ENCODE data around the gene ABHD8. TPM values are rescaled to one million over a fixed set of nuclear protein-coding genes. Genes with fewer than 3 reads are reported as not detected.

Gene ABHD8, protein sequence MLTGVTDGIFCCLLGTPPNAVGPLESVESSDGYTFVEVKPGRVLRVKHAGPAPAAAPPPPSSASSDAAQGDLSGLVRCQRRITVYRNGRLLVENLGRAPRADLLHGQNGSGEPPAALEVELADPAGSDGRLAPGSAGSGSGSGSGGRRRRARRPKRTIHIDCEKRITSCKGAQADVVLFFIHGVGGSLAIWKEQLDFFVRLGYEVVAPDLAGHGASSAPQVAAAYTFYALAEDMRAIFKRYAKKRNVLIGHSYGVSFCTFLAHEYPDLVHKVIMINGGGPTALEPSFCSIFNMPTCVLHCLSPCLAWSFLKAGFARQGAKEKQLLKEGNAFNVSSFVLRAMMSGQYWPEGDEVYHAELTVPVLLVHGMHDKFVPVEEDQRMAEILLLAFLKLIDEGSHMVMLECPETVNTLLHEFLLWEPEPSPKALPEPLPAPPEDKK
- total RNA-seq (10 to 100 TPM in 3 of 5 donors, 1 to 10 TPM in 2; 5.3 to 12.4 (median 11.3) TPM), total RNA-seq (0.93 to 18.1 (median 6.9) reads per million in 29 experiments)
- 3.8 TPM for total RNA-seq (2013)

DNA sequence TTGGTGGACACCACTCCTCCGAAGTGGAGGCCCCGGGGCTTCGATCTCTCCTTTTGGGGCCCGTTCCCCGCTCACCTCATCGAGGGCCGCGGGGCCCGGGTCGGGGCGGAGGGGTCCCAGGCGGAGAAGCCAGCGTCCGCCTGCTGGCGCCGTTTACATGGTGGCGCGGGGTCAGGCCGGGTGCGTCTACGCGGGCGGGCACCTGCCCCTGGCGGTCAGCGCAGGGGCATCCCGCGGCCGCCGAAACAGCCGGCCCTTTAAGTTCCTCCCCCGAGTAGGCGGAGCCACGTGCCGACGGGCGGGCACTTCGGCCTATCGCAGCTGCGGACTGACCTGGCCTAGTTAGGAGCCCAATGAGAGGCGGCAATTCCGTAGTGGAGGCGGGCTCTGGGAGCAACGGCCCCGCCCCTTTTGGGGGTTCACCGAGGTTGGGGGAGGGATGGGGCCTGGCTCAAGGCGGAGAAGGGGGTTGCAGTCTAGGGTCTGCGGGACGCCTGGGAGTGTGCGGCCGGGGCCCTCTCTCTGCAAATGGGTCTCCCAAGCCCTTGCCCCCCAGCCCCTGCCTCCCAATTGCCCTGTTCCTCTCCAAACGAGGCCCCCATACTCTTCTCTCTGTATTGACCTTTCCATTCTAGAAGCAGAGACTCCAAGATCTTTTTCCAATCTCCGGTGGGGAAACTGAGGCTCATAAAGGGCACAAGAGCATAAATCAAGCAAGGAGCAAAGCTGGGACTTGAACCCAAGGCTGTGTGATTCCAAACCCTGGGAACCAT, at the start of gene ABHD8:
Gene ABHD8, minus strand, starts transcription at position 259 of the 773 bp plus-strand sequence. CDS start 1,809 bp downstream, outside the sequence.
- Histone ChIP-seq H3K36me3 (ENCODE audit: control insufficient read depth in 2 of 2, extremely low read depth in 1 of 2, insufficient read depth in 1 of 2, low read length in 1 of 2) (no peaks in the 10 kb centered on the region), H3K9me3 (no peaks in the 10 kb centered on the region), H3K4me1 (ENCODE audit: control insufficient read depth in 1 of 2, extremely low read depth in 1 of 2, insufficient read depth in 2 of 2, low read length in 2 of 2) (peaks cover 2 to 49% of the 10 kb centered on the region in 2 experiments), H3K27ac (ENCODE audit: low read length) (peak within 1 kb of the TSS; percentile 56), H3K4me3 (ENCODE audit: control insufficient read depth in 1 of 2, extremely low read depth in 1 of 2, low read length in 1 of 2) (peak within 1 kb of the TSS; percentile 62 to 72), H3K27me3 (replicated peaks in 1 of 2; ENCODE audit: control insufficient read depth in 2 of 2, extremely low read depth in 1 of 2, insufficient read depth in 2 of 2, low read length in 1 of 2) (no peaks in the 10 kb centered on the region)
- ChIA-PET CTCF (interaction anchor here in 1 of 2 donors (0.5 to 1.3 kb wide), 4 partner anchors 30 to 1240 kb away, joined by 3 read pairs; no protein-coding TSS in a partner anchor), POLR2A (interaction anchor here in 1 of 2 donors (1.0 kb wide), 1 partner anchor 10 kb away, joined by 4 read pairs; no protein-coding TSS in a partner anchor)
- WGBS (ENCODE audit: insufficient coverage): 2% methylated on average over 44 of the region's 52 CpGs
- no peaks in the 10 kb centered on the region for H3K9me3 Mint-ChIP-seq
- ATAC-seq (replicated peaks in 1 of 4) (peak; percentile 75 to 78 (median 78)), DNase-seq (peak; percentile 82 to 95 (median 90))
- peaks cover 30 to 45% (median 36%) of the 10 kb centered on the region in 3 donors for H3K4me1 Mint-ChIP-seq
- peak within 1 kb of the TSS; percentile 70 to 89 (median 80) for H3K4me3 Mint-ChIP-seq
- H3K36me3 Mint-ChIP-seq: peaks cover 1% of the 10 kb centered on the region
- peak within 1 kb of the TSS; percentile 69 to 71 for H3K27ac Mint-ChIP-seq
- H3K27me3 Mint-ChIP-seq: no peaks in the 10 kb centered on the region

DNA sequence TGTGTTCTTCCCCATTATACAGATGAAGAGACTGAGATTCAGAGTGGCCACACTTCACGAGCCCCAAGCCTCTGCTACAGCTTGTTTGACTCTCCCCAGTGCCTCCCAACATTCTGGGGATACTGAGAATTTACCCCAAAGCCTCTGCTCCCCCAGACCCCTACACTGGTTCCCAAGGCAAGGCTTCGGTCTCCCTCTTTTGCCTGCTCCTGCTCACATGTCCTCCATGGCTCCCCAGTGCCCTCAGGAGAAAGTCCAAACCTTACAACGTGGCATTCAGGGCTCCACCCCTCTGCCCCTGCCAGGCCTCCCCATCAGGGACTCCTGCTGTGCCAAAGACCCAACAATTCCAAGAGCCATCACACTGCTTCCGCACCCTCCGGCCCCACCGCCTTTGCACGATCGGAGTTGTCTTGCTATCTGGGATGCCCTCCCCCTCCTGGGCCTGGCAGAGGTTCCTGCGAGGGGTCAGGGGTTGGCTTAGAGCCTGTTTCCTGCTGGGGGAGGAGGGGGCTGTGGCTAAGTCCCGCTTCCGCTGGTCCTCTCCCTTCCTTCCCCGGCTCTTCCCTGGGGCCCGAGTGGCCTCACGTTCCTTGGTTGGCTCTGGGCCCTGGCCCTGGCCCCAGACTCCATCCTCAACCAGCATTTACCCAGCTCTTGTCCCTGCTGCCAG, 49.5 kb upstream of the ABHD8 start:
- WGBS (ENCODE audit: insufficient coverage): 61% methylated on average over 8 of the region's 14 CpGs
- Histone ChIP-seq H3K4me1 (ENCODE audit: control insufficient read depth in 1 of 2, extremely low read depth in 1 of 2, insufficient read depth in 2 of 2, low read length in 2 of 2) (peaks cover 0 to 6% of the 10 kb centered on the region in 2 experiments), H3K4me3 (ENCODE audit: control insufficient read depth in 1 of 2, extremely low read depth in 1 of 2, low read length in 1 of 2) (no peak overlapping the region), H3K9me3 (no peaks in the 10 kb centered on the region), H3K27ac (ENCODE audit: low read length) (no peak overlapping the region), H3K36me3 (ENCODE audit: control insufficient read depth in 2 of 2, extremely low read depth in 1 of 2, insufficient read depth in 1 of 2, low read length in 1 of 2) (no peaks in the 10 kb centered on the region), H3K27me3 (replicated peaks in 1 of 2; ENCODE audit: control insufficient read depth in 2 of 2, extremely low read depth in 1 of 2, insufficient read depth in 2 of 2, low read length in 1 of 2) (peaks cover 2 to 52% of the 10 kb centered on the region in 2 experiments)
- ChIA-PET CTCF (no interaction called here), POLR2A (no interaction called here)
- ATAC-seq (replicated peaks in 1 of 4): no peak
- H3K9me3 Mint-ChIP-seq: no peaks in the 10 kb centered on the region
- H3K27me3 Mint-ChIP-seq: peaks cover 22 to 24% of the 10 kb centered on the region in 2 donors
- no peaks in the 10 kb centered on the region for H3K36me3 Mint-ChIP-seq
- no peak overlapping the region for H3K4me3 Mint-ChIP-seq
- no peak for DNase-seq
- peaks cover 4 to 6% (median 5%) of the 10 kb centered on the region in 3 donors for H3K4me1 Mint-ChIP-seq
- no peak overlapping the region for H3K27ac Mint-ChIP-seq

DNA sequence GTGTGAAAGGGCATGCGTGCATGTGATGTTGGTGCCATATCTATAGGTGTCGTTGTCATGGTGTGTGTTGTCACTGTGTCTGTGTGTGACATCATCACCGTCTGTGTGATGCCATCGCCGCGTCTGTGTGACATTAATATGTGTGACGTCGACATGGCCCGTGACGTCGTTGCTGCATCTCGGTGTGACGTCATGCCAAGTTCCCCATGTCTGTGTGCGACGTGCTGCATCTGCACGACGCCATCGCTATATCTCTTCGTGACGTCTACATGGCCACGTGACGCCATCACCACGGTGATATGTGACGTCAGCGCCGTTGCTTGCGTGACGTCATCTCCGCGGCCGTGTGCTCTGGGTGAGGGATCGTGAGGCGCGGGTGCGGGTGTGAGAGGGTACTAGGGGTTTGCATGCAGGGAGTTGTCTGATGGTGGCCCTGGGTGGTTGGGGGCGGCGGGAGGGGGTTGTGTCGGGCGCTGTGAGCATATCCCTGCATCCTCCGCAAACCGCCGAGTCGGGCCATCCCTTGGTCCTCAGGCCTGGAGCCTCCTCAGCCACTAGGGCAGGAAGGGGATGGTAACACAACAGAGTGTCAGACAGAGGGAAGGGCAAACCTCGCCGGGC, 48.7 kb upstream of the ABHD8 start:
- H3K4me1 ChIP-seq (ENCODE audit: control insufficient read depth in 1 of 2, extremely low read depth in 1 of 2, insufficient read depth in 2 of 2, low read length in 2 of 2): peaks cover 0 to 6% of the 10 kb centered on the region in 2 experiments
- Mint-ChIP-seq H3K9me3 (no peaks in the 10 kb centered on the region), H3K27me3 (peaks cover 26 to 27% of the 10 kb centered on the region in 2 donors), H3K27ac (no peak overlapping the region), H3K36me3 (no peaks in the 10 kb centered on the region), H3K4me1 (peaks cover 4 to 6% (median 5%) of the 10 kb centered on the region in 3 donors), H3K4me3 (no peak overlapping the region)
- H3K27me3 ChIP-seq (replicated peaks in 1 of 2; ENCODE audit: control insufficient read depth in 2 of 2, extremely low read depth in 1 of 2, insufficient read depth in 2 of 2, low read length in 1 of 2): peaks cover 2 to 58% of the 10 kb centered on the region in 2 experiments
- no peak overlapping the region for H3K27ac ChIP-seq (ENCODE audit: low read length)
- no peaks in the 10 kb centered on the region for H3K36me3 ChIP-seq (ENCODE audit: control insufficient read depth in 2 of 2, extremely low read depth in 1 of 2, insufficient read depth in 1 of 2, low read length in 1 of 2)
- H3K4me3 ChIP-seq (ENCODE audit: control insufficient read depth in 1 of 2, extremely low read depth in 1 of 2, low read length in 1 of 2): no peak overlapping the region
- ChIA-PET POLR2A (no interaction called here), CTCF (no interaction called here)
- H3K9me3 ChIP-seq: no peaks in the 10 kb centered on the region
- no peak for DNase-seq
- 92% methylated on average over 37 of the region's 45 CpGs for WGBS (ENCODE audit: insufficient coverage)
- no peak for ATAC-seq (replicated peaks in 1 of 4)

DNA sequence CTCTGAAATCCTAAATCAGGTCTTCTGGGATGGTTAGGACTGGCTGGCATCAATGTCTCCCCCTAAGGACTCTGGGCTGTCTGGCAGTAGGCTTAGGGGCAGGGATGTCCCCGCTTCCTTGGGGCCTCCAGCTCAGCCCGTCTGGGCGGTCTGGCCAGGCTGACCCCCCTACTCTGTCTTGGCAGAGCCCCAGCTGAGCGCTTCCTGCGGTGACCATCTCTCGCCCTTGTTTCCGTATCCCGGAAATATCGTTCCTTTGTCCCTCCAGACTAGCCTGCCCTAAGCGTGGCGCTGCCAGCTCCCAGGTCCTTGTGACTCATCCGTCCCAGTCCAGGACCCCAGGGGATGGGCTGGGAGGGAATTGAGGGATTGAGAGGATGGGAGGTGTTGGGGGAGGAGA, 45.5 kb upstream of the ABHD8 start:
- Mint-ChIP-seq H3K4me1 (peaks cover 9 to 15% (median 10%) of the 10 kb centered on the region in 3 donors), H3K9me3 (no peaks in the 10 kb centered on the region), H3K36me3 (no peaks in the 10 kb centered on the region), H3K27me3 (peaks cover 26 to 27% of the 10 kb centered on the region in 2 donors), H3K27ac (no peak overlapping the region), H3K4me3 (no peak overlapping the region)
- ATAC-seq (replicated peaks in 1 of 4) (no peak), DNase-seq (no peak)
- no peak overlapping the region for H3K27ac ChIP-seq (ENCODE audit: low read length)
- CTCF ChIA-PET: no interaction called here
- H3K4me3 ChIP-seq (ENCODE audit: control insufficient read depth in 1 of 2, extremely low read depth in 1 of 2, low read length in 1 of 2): no peak overlapping the region
- peaks cover 0 to 12% of the 10 kb centered on the region in 2 experiments for H3K4me1 ChIP-seq (ENCODE audit: control insufficient read depth in 1 of 2, extremely low read depth in 1 of 2, insufficient read depth in 2 of 2, low read length in 2 of 2)
- H3K27me3 ChIP-seq (replicated peaks in 1 of 2; ENCODE audit: control insufficient read depth in 2 of 2, extremely low read depth in 1 of 2, insufficient read depth in 2 of 2, low read length in 1 of 2): peaks cover 2 to 61% of the 10 kb centered on the region in 2 experiments
- H3K36me3 ChIP-seq (ENCODE audit: control insufficient read depth in 2 of 2, extremely low read depth in 1 of 2, insufficient read depth in 1 of 2, low read length in 1 of 2): peaks cover 0 to 4% of the 10 kb centered on the region in 2 donors
- H3K9me3 ChIP-seq: no peaks in the 10 kb centered on the region
- 21% methylated on average over 8 of the region's 12 CpGs for WGBS (ENCODE audit: insufficient coverage)
- POLR2A ChIA-PET: no interaction called here

DNA sequence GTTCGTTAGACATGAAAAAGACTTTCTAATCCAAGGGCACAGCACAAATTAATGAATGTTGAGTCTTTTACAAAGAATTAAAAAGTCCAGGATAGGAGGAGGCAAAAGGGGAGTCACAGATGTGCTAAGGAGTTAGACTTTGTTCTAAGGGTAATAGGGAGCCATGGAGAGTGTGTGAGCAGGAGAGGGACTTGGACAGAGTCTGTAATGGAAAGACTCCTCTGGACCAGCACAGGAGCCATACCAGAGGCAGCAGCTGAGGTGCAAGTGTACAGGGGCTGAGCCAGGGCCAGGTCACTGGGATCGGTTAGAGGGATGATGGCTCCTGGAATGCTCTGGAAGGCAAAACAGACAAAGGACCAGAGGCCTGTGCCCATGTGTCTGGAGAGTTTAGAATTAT, 44.7 kb upstream of the ABHD8 start:
- Histone ChIP-seq H3K4me1 (ENCODE audit: control insufficient read depth in 1 of 2, extremely low read depth in 1 of 2, insufficient read depth in 2 of 2, low read length in 2 of 2) (peaks cover 0 to 12% of the 10 kb centered on the region in 2 experiments), H3K27ac (ENCODE audit: low read length) (no peak overlapping the region), H3K9me3 (no peaks in the 10 kb centered on the region), H3K4me3 (ENCODE audit: control insufficient read depth in 1 of 2, extremely low read depth in 1 of 2, low read length in 1 of 2) (no peak overlapping the region), H3K27me3 (replicated peaks in 1 of 2; ENCODE audit: control insufficient read depth in 2 of 2, extremely low read depth in 1 of 2, insufficient read depth in 2 of 2, low read length in 1 of 2) (peaks cover 2 to 54% of the 10 kb centered on the region in 2 experiments), H3K36me3 (ENCODE audit: control insufficient read depth in 2 of 2, extremely low read depth in 1 of 2, insufficient read depth in 1 of 2, low read length in 1 of 2) (peaks cover 0 to 4% of the 10 kb centered on the region in 2 donors)
- DNase-seq (no peak), ATAC-seq (replicated peaks in 1 of 4) (no peak)
- Mint-ChIP-seq H3K27ac (no peak overlapping the region), H3K27me3 (peaks cover 20 to 22% of the 10 kb centered on the region in 2 donors), H3K4me1 (peaks cover 9 to 15% (median 10%) of the 10 kb centered on the region in 3 donors), H3K4me3 (no peak overlapping the region), H3K9me3 (no peaks in the 10 kb centered on the region), H3K36me3 (no peaks in the 10 kb centered on the region)
- CTCF ChIA-PET: interaction anchor here (0.9 to 1.6 kb wide), 3 partner anchors 39 to 41 kb away, joined by 3 to 4 read pairs (median 3); partner anchors contain the start of gene DDA1 (in 1 of the 2)
- no CpG with 5 or more reads among the region's 2 CpGs for WGBS (ENCODE audit: insufficient coverage)
- POLR2A ChIA-PET: no interaction called here
